ENCODE data around the gene FANCL. TPM values are rescaled to one million over a fixed set of nuclear protein-coding genes. Genes with fewer than 3 reads are reported as not detected.

Gene FANCL
- total RNA-seq, 1 experiment from 2014 or later: 34.5 TPM

GRCh38 chr2:58228299-58228698, 12.8 kb downstream of the FANCL start:
- no peak for ATAC-seq
- Histone ChIP-seq H3K36me3 (ENCODE audit: control insufficient read depth in 1 of 2, insufficient read depth in 2 of 2, low read length in 2 of 2) (peaks cover 8 to 9% of the 10 kb centered on the region in 2 experiments; a peak in 3 of 4 replicates), H3K9ac (ENCODE audit: low read length) (no peak overlapping the region), H3K9me2 (ENCODE audit: insufficient read depth) (no peaks in the 10 kb centered on the region), H3K27me3 (ENCODE audit: insufficient read depth, low read length) (no peaks in the 10 kb centered on the region), H3K4me3 (replicated peaks in 1 of 2; ENCODE audit: low read depth in 1 of 2, low read length in 2 of 2) (no peak overlapping the region), H3K27ac (ENCODE audit: low read depth, low read length) (no peak overlapping the region), H2AFZ (ENCODE audit: low read depth, low read length, poor library complexity, severe bottlenecking) (no peak overlapping the region), H3K4me1 (ENCODE audit: control insufficient read depth in 1 of 2, insufficient read depth in 2 of 2, low read length in 2 of 2) (no peaks in the 10 kb centered on the region), H3K79me2 (ENCODE audit: insufficient read depth, low read length) (peaks cover 91% of the 10 kb centered on the region), H3K4me2 (ENCODE audit: low read length) (no peak overlapping the region), H4K20me1 (ENCODE audit: insufficient read depth) (peaks cover 16% of the 10 kb centered on the region), H3K9me3 (ENCODE audit: control insufficient read depth in 1 of 2, insufficient read depth in 1 of 2, low read depth in 1 of 2, low read length in 2 of 2) (no peaks in the 10 kb centered on the region)
- no peak for DNase-seq (ENCODE audit: low read depth, low spot score)
- no TSS peak for BruUV-seq (replicated peaks)
- intact Hi-C loops (cut with micrococcal nuclease): no loop called here
- POLR2A ChIA-PET: no interaction called here
- TF ChIP-seq ZNF274 (IDR thresholded peaks at IDR 0.05; ENCODE audit: low read depth, low read length): no peak
- TF ChIP-seq, protein P1, sequence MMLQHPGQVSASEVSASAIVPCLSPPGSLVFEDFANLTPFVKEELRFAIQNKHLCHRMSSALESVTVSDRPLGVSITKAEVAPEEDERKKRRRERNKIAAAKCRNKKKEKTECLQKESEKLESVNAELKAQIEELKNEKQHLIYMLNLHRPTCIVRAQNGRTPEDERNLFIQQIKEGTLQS (IDR thresholded peaks at IDR 0.05): no peak
- TF ChIP-seq POLR2A (IDR thresholded peaks at IDR 0.05; ENCODE audit: borderline replicate concordance, extremely low read depth, insufficient read depth, insufficient read length): no peak
- no peak for TF ChIP-seq ZFX (IDR thresholded peaks at IDR 0.05)
- no peak for TF ChIP-seq ELF1 (IDR thresholded peaks at IDR 0.05; ENCODE audit: borderline replicate concordance, low read depth)
- TF ChIP-seq REST (IDR thresholded peaks at IDR 0.05; ENCODE audit: low read depth): no peak
- TF ChIP-seq EZH2phosphoT487 (IDR thresholded peaks at IDR 0.05; ENCODE audit: borderline replicate concordance): no peak
- no peak for TF ChIP-seq JUND (IDR thresholded peaks at IDR 0.05)
- TF ChIP-seq TCF7L2 (IDR thresholded peaks at IDR 0.05; ENCODE audit: borderline replicate concordance, extremely low read depth, insufficient read depth, insufficient read length): no peak
- no peak for TF ChIP-seq YY1 (IDR thresholded peaks at IDR 0.05; ENCODE audit: extremely low read depth, insufficient replicate concordance, low read depth, low read length)
- TF ChIP-seq CEBPB (IDR thresholded peaks at IDR 0.05; ENCODE audit: low read depth): no peak
- no peak for TF ChIP-seq SIN3A (IDR thresholded peaks at IDR 0.05; ENCODE audit: low read depth)
- TF ChIP-seq SRF (IDR thresholded peaks at IDR 0.05; ENCODE audit: low read depth): no peak
- TF ChIP-seq CBX3 (IDR thresholded peaks at IDR 0.05; ENCODE audit: low read depth): no peak
- CTCF ChIA-PET: no interaction called here
- RAD21 ChIA-PET (ENCODE audit: low non-redundant PET in 1 of 2, low total read pairs in 2 of 2, uncharacterized antibody in 2 of 2, unreplicated experiment in 2 of 2): no interaction called here
